ENCODE results near the gene TMEM106B.
"Not testable (repeated sequence)": the region's sequence is repeated elsewhere in the genome, so short reads cannot be mapped to it uniquely, and the experiment has no call there.

The TMEM106B gene

GRCh38 chr7:12211054-12211710 lies at the start of gene TMEM106B:
TMEM106B (plus strand) TSS chr7:12211294; CDS start chr7:12214811, 3,517 bp downstream.
- peak; percentile 98 to 99 for DNase-seq

- no peak for DNase-seq
These were observed 48.5 kb upstream of the TMEM106B start for GRCh38 chr7:12162415-12163113.

GRCh38 chr7:12168065-12168464 lies 43.0 kb upstream of the TMEM106B start:
- DNase-seq: not testable (repeated sequence)

- not testable (repeated sequence) for DNase-seq
These were observed 40.9 kb upstream of the TMEM106B start for GRCh38 chr7:12169981-12170820.

GRCh38 chr7:12173671-12174070 lies 37.4 kb upstream of the TMEM106B start:
- no peak for DNase-seq

- DNase-seq: no peak
These were observed 36.2 kb upstream of the TMEM106B start for GRCh38 chr7:12174931-12175330.

GRCh38 chr7:12178317-12178716 lies 32.8 kb upstream of the TMEM106B start:
- DNase-seq: no peak

- no peak for DNase-seq
These were observed 16.7 kb upstream of the TMEM106B start for GRCh38 chr7:12194426-12194825.

GRCh38 chr7:12196386-12196785 lies 14.7 kb upstream of the TMEM106B start:
- no peak for DNase-seq

- DNase-seq: no peak
These were observed 11.7 kb upstream of the TMEM106B start for GRCh38 chr7:12199363-12199762.

GRCh38 chr7:12207046-12207445 lies 4.0 kb upstream of the TMEM106B start:
- DNase-seq: peak; percentile 46 to 54

- no peak for DNase-seq
These were observed 1.9 kb upstream of the TMEM106B start for GRCh38 chr7:12209221-12209620.

- peak; percentile 74 to 81 for DNase-seq
These were observed 678 bp upstream of the TMEM106B start for GRCh38 chr7:12210179-12211053.

GRCh38 chr7:12211711-12212485 lies 804 bp downstream of the TMEM106B start:
- peak; percentile 18 to 25 for DNase-seq

GRCh38 chr7:12217311-12217710 lies 6.2 kb downstream of the TMEM106B start:
- no peak for DNase-seq

GRCh38 chr7:12220389-12221046 lies 9.4 kb downstream of the TMEM106B start:
- no peak for DNase-seq

- no peak for DNase-seq
These were observed 10.3 kb downstream of the TMEM106B start for GRCh38 chr7:12221414-12221813.

GRCh38 chr7:12222889-12223579 lies 11.9 kb downstream of the TMEM106B start:
- no peak for DNase-seq

- not testable (repeated sequence) for DNase-seq
These were observed 13.9 kb downstream of the TMEM106B start for GRCh38 chr7:12225017-12225416.

- DNase-seq: no peak
These were observed 15.7 kb downstream of the TMEM106B start for GRCh38 chr7:12226756-12227155.

Data from SHP77 (cell line).